DOHH2 (cell line): ENCODE results near the gene EEF1AKMT3.
A peak's percentile ranks its signal among the peaks of the same experiment; 100 is the strongest.

ENCODE experiments used
- H3F3A ChIP-seq: fragments of 200-600 bp; sonication (generic), shearing (Covaris generic); 2 replicates; pipeline ENCODE4 v1.6.0; 2016; ENCODE audit warnings: antibody characterized with exemption, mild to moderate bottlenecking; ENCODE audit not compliant: control insufficient read depth, insufficient read depth
- H3K27ac ChIP-seq: fragments of 200-600 bp; sonication (generic); 2 replicates; pipeline ENCODE4 v1.5.1; 2014; ENCODE audit warnings: low read depth, mild to moderate bottlenecking, low read length, moderate library complexity
- H3K27me3 ChIP-seq: fragments of 200-600 bp; sonication (generic); 2 replicates; pipeline ENCODE4 v1.6.1; 2014; ENCODE audit warnings: mild to moderate bottlenecking, low read length, mixed read lengths; ENCODE audit not compliant: control insufficient read depth
- H3K36me3 ChIP-seq: fragments of 200-600 bp; sonication (generic); 2 replicates; pipeline ENCODE4 v1.6.1; 2014; ENCODE audit warnings: mild to moderate bottlenecking, low read length, moderate library complexity, mixed read lengths; ENCODE audit not compliant: control insufficient read depth
- H3K4me1 ChIP-seq: fragments of 200-600 bp; sonication (generic); 2 replicates; pipeline ENCODE4 v1.6.1; 2014; ENCODE audit warnings: mild to moderate bottlenecking, low read length, mixed read lengths; ENCODE audit not compliant: control insufficient read depth
- H3K4me2 ChIP-seq: fragments of 200-600 bp; sonication (generic); 2 replicates; pipeline ENCODE4 v1.6.0; 2014; ENCODE audit warnings: mild to moderate bottlenecking, low read length, moderate library complexity
- H3K4me3 ChIP-seq: fragments of 200-600 bp; sonication (generic); 2 replicates; pipeline ENCODE4 v1.5.1; 2014; ENCODE audit warnings: mild to moderate bottlenecking, low read length, mixed read lengths
- H3K79me2 ChIP-seq: fragments of 200-600 bp; sonication (generic); 2 replicates; pipeline ENCODE4 v1.6.1; 2014; ENCODE audit warnings: mild to moderate bottlenecking, low read length, mixed read lengths; ENCODE audit not compliant: control insufficient read depth
- H3K9me2 ChIP-seq: fragments of 200-600 bp; sonication (generic); replicated peaks from 2 replicates; pipeline ENCODE4 v1.6.1; 2014; ENCODE audit warnings: mild to moderate bottlenecking, low read length, mixed read lengths; ENCODE audit not compliant: control insufficient read depth
- H3K9me3 ChIP-seq: fragments of 200-600 bp; sonication (generic); 2 replicates; pipeline ENCODE4 v1.6.1; 2014; ENCODE audit warnings: antibody characterized with exemption, low read length, mixed read lengths; ENCODE audit not compliant: control insufficient read depth, insufficient read depth
- H4K20me1 ChIP-seq: fragments of 200-600 bp; sonication (generic); 2 replicates; pipeline ENCODE4 v1.6.0; 2014; ENCODE audit warnings: low read depth, mild to moderate bottlenecking, antibody characterized with exemption, low read length, moderate library complexity; ENCODE audit not compliant: control insufficient read depth, insufficient read depth
- CTCF ChIP-seq: fragments of 200-600 bp; sonication (generic); IDR thresholded peaks from one replicate; pipeline ENCODE4 v1.5.1; 2014; ENCODE audit warnings: antibody characterized with exemption, mild to moderate bottlenecking, low read depth, low read length; ENCODE audit not compliant: poor library complexity, severe bottlenecking
- EZH2phosphoT487 ChIP-seq: fragments of 200-600 bp; sonication (generic); IDR thresholded peaks from 2 replicates; pipeline ENCODE4 v1.6.1; 2017; ENCODE audit warnings: borderline replicate concordance, mild to moderate bottlenecking, antibody characterized with exemption, low read length, moderate library complexity, mixed read lengths

EEF1AKMT3 gene

GRCh38 chr12:57726151-57726883 is 46.1 kb upstream of the EEF1AKMT3 start:
- peak; percentile 44 for TF ChIP-seq CTCF
- TF ChIP-seq EZH2phosphoT487, result no peak
- no peak overlapping the region for H3K4me2 ChIP-seq
- no peaks in the 10 kb centered on the region for H3K79me2 ChIP-seq
- no peak overlapping the region for H3K27ac ChIP-seq
- H3K4me1 ChIP-seq, result peaks cover 15% of the 10 kb centered on the region
- peaks cover 11% of the 10 kb centered on the region; the same call in 1 of the 2 replicates for H3F3A ChIP-seq
- no peak overlapping the region for H3K4me3 ChIP-seq
- H3K27me3 ChIP-seq, result no peaks in the 10 kb centered on the region
- H3K9me2 ChIP-seq, result no peaks in the 10 kb centered on the region
- H4K20me1 ChIP-seq, result no peaks in the 10 kb centered on the region
- H3K9me3 ChIP-seq, result no peaks in the 10 kb centered on the region
- peaks cover 34% of the 10 kb centered on the region for H3K36me3 ChIP-seq

GRCh38 chr12:57726884-57727757 is 45.3 kb upstream of the EEF1AKMT3 start:
- Histone ChIP-seq H3K9me2 (no peaks in the 10 kb centered on the region), H4K20me1 (no peaks in the 10 kb centered on the region), H3K4me1 (peaks cover 15% of the 10 kb centered on the region), H3K79me2 (no peaks in the 10 kb centered on the region), H3K27ac (no peak overlapping the region), H3F3A (peaks cover 11% of the 10 kb centered on the region; the same call in 1 of the 2 replicates), H3K27me3 (no peaks in the 10 kb centered on the region), H3K36me3 (peaks cover 35% of the 10 kb centered on the region), H3K4me2 (no peak overlapping the region), H3K4me3 (no peak overlapping the region), H3K9me3 (no peaks in the 10 kb centered on the region)
- TF ChIP-seq CTCF, result no peak
- no peak for TF ChIP-seq EZH2phosphoT487

GRCh38 chr12:57727758-57728395 is 44.5 kb upstream of the EEF1AKMT3 start:
- Histone ChIP-seq H3K9me3 (no peaks in the 10 kb centered on the region), H3K4me1 (peaks cover 15% of the 10 kb centered on the region), H3K36me3 (peaks cover 40% of the 10 kb centered on the region), H3K27ac (no peak overlapping the region), H3K27me3 (no peaks in the 10 kb centered on the region), H3K9me2 (no peaks in the 10 kb centered on the region), H3F3A (peaks cover 8% of the 10 kb centered on the region; the same call in 1 of the 2 replicates), H3K4me3 (no peak overlapping the region), H3K79me2 (no peaks in the 10 kb centered on the region), H3K4me2 (no peak overlapping the region), H4K20me1 (no peaks in the 10 kb centered on the region)
- TF ChIP-seq CTCF (no peak), EZH2phosphoT487 (no peak)
